ENCODE measurements around the gene HTR2A. TPM values are rescaled to one million over a fixed set of nuclear protein-coding genes. Genes with fewer than 3 reads are reported as not detected.

The HTR2A gene
- total and polyA plus RNA-seq, 5 donors = 0.11 to 1.1 (median 0.32) TPM

GRCh38 chr13:46845146-46845545 lies 51.7 kb downstream of the HTR2A start:
- Histone ChIP-seq H3K27me3 (ENCODE audit: control insufficient read depth, insufficient read depth) (no peaks in the 10 kb centered on the region), H3K4me3 (ENCODE audit: low read length) (no peak overlapping the region), H3K4me1 (ENCODE audit: control insufficient read depth, insufficient read depth, low read length) (peaks cover 1% of the 10 kb centered on the region), H3K27ac (ENCODE audit: low read length) (no peak overlapping the region), H3K9me3 (ENCODE audit: control insufficient read depth, low read length) (no peaks in the 10 kb centered on the region)
- intact Hi-C loops (cut with DNase I) = no loop called here
- ATAC-seq (no peak), DNase-seq (no peak)
- WGBS = 88% methylated on average over 2 of the region's 2 CpGs

- H3K4me3 ChIP-seq (ENCODE audit: low read length) = no peak overlapping the region
- intact Hi-C loops (cut with DNase I) = no loop called here
- 71% methylated on average over 4 of the region's 4 CpGs for WGBS
- ATAC-seq (no peak), DNase-seq (no peak)
- no peaks in the 10 kb centered on the region for H3K9me3 ChIP-seq (ENCODE audit: control insufficient read depth, low read length)
- peaks cover 1% of the 10 kb centered on the region for H3K4me1 ChIP-seq (ENCODE audit: control insufficient read depth, insufficient read depth, low read length)
- no peak overlapping the region for H3K27ac ChIP-seq (ENCODE audit: low read length)
- no peaks in the 10 kb centered on the region for H3K27me3 ChIP-seq (ENCODE audit: control insufficient read depth, insufficient read depth)
Measured at GRCh38 chr13:46844431-46844830, 52.4 kb downstream of the HTR2A start.

DNA sequence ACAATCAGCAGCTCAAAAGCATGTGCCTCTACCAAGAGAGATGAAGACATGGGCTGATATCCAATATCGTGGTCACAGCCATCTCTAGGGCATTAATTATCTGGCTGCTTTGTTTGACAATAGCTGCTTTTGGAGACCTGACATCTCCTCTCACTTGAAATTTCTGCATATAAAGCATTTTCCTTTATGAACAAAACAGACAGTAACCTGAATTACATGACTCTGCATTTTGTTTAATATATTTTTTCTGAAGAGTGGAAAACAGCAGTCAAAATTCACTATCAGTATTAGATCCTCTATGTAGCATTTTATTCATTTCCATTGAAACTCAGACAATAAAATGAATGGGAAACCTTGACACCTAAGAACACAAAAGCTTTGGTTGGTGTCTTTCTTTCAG lies 57.5 kb downstream of the HTR2A start:
- Histone ChIP-seq H3K27me3 (ENCODE audit: control insufficient read depth, insufficient read depth) (no peaks in the 10 kb centered on the region), H3K4me3 (ENCODE audit: low read length) (no peak overlapping the region), H3K27ac (ENCODE audit: low read length) (no peak overlapping the region), H3K4me1 (ENCODE audit: control insufficient read depth, insufficient read depth, low read length) (peaks cover 1% of the 10 kb centered on the region), H3K9me3 (ENCODE audit: control insufficient read depth, low read length) (no peaks in the 10 kb centered on the region)
- ATAC-seq (no peak), DNase-seq (no peak)
- intact Hi-C loops (cut with DNase I) = loop anchor here in 1 of 4 donors (10.0 kb wide), 1 partner anchor 935 kb away; no protein-coding TSS in a partner anchor
- WGBS = 22% methylated on average over 1 of the region's 1 CpG

- H3K4me3 ChIP-seq (ENCODE audit: low read length) = no peak overlapping the region
- WGBS = 83% methylated on average over 6 of the region's 6 CpGs
- H3K27ac ChIP-seq (ENCODE audit: low read length) = no peak overlapping the region
- DNase-seq = no peak
- H3K27me3 ChIP-seq (ENCODE audit: control insufficient read depth, insufficient read depth) = no peaks in the 10 kb centered on the region
- no peaks in the 10 kb centered on the region for H3K9me3 ChIP-seq (ENCODE audit: control insufficient read depth, low read length)
- intact Hi-C loops (cut with DNase I) = loop anchor here in 3 of 4 donors (5.0 to 10.0 kb wide), 3 partner anchors 938 to 943 kb away; no protein-coding TSS in a partner anchor
- no peaks in the 10 kb centered on the region for H3K4me1 ChIP-seq (ENCODE audit: control insufficient read depth, insufficient read depth, low read length)
- no peak for ATAC-seq
Measured at GRCh38 chr13:46834657-46835056, 62.2 kb downstream of the HTR2A start.

DNA sequence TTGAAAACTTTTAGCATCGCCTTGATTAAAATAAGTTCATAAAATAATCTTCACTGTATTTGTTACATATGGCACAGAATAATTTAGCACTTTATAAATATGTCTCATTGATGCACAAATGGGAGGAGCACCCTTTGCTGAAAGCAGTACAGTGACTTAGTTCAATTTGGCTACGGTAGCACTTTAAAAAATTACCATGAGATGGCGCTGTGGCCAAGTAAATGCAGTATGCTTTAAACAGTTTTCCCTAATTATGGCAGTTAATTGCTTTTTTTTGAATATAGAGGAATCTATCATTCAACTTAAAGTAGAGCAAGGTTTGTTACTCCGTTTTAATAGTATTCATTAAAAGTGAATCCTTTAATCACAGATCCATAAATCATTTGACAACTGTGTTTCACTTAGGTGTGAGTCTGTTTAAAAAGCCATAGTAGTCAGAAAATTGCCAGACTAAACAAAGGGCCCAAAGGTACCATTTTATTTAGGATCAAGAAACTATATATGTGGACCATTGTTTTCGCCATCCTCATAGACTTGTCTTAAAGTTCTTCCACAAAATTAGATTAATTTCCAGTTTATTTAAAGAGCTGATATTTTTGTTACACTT lies 65.2 kb downstream of the HTR2A start:
- peak in 1 of 3 donors; percentile 22 for DNase-seq
- Histone ChIP-seq H3K27me3 (ENCODE audit: control insufficient read depth, insufficient read depth) (no peaks in the 10 kb centered on the region), H3K4me3 (ENCODE audit: low read length) (no peak overlapping the region), H3K27ac (ENCODE audit: low read length) (no peak overlapping the region), H3K4me1 (ENCODE audit: control insufficient read depth, insufficient read depth, low read length) (no peaks in the 10 kb centered on the region), H3K9me3 (ENCODE audit: control insufficient read depth, low read length) (no peaks in the 10 kb centered on the region)
- intact Hi-C loops (cut with DNase I) = loop anchor here in 3 of 4 donors (5.0 to 10.0 kb wide), 3 partner anchors 941 to 946 kb away; no protein-coding TSS in a partner anchor
- 17% methylated on average over 5 of the region's 5 CpGs for WGBS
- ATAC-seq = no peak

DNA sequence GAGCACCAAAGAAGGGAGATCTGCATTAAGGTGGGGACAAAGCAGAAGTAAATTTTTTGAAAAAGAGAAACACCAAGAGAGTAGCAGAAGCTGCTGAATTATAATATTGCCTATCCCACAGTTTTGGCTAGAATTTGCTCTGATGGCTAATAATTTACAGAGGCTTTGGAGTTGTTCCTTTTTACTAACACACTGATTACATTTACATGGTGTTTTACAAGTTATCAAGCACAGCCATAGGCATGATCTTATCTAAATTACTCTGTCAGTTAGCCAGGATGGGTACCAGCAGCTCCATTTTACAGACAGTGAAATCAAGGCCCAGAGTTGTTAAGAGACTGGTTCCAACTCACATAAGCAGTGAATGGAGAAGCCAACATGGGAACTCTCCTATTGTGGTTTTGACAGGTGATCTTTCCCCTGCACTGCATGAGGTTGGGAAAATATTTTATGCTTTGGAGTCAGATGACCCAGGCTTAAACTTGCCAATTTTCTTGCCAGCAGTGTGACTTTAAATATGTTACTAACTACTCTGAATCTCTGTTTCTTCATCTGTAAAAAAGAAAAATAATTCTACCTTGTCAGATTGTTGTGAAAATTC lies 66.3 kb downstream of the HTR2A start:
- ATAC-seq (no peak), DNase-seq (no peak)
- Histone ChIP-seq H3K4me1 (ENCODE audit: control insufficient read depth, insufficient read depth, low read length) (no peaks in the 10 kb centered on the region), H3K9me3 (ENCODE audit: control insufficient read depth, low read length) (no peaks in the 10 kb centered on the region), H3K27me3 (ENCODE audit: control insufficient read depth, insufficient read depth) (no peaks in the 10 kb centered on the region), H3K27ac (ENCODE audit: low read length) (no peak overlapping the region), H3K4me3 (ENCODE audit: low read length) (no peak overlapping the region)
- intact Hi-C loops (cut with DNase I) = loop anchor here in 3 of 4 donors (5.0 to 10.0 kb wide), 3 partner anchors 942 to 947 kb away; no protein-coding TSS in a partner anchor

DNA sequence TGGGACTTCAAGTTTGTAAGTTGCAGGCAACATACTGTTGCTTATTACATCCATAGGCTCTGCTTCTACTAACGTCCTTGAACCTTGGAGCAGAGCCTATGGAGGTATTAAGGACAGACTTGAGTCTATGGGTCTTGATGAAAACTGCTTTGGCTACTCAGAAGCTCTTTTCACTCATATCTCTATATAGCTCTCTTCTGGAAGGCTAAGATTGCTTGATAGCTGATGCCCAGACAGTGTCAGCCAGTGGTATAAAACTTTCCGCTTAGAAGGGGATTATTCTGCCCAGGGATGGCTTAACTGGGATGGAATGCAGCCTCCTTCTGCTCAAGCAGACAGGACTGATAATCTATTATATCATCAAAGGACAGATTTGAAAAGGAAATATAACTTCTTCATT lies 74.3 kb downstream of the HTR2A start:
- intact Hi-C loops (cut with DNase I) = no loop called here

GRCh38 chr13:46817838-46818476 lies 78.9 kb downstream of the HTR2A start:
- Histone ChIP-seq H3K9me3 (ENCODE audit: control insufficient read depth, low read length) (no peaks in the 10 kb centered on the region), H3K4me3 (ENCODE audit: low read length) (no peak overlapping the region), H3K27me3 (ENCODE audit: control insufficient read depth, insufficient read depth) (no peaks in the 10 kb centered on the region), H3K27ac (ENCODE audit: low read length) (no peak overlapping the region), H3K4me1 (ENCODE audit: control insufficient read depth, insufficient read depth, low read length) (no peaks in the 10 kb centered on the region)
- ATAC-seq (no peak), DNase-seq (no peak)
- intact Hi-C loops (cut with DNase I) = no loop called here
- WGBS = 92% methylated on average over 13 of the region's 13 CpGs

More for the DNA sequence above, 74.3 kb downstream of the HTR2A start:
- Histone ChIP-seq H3K4me1 (ENCODE audit: control insufficient read depth, insufficient read depth, low read length) (no peaks in the 10 kb centered on the region), H3K4me3 (ENCODE audit: low read length) (no peak overlapping the region), H3K9me3 (ENCODE audit: control insufficient read depth, low read length) (no peaks in the 10 kb centered on the region), H3K27me3 (ENCODE audit: control insufficient read depth, insufficient read depth) (no peaks in the 10 kb centered on the region), H3K27ac (ENCODE audit: low read length) (no peak overlapping the region)
- WGBS = 85% methylated on average over 2 of the region's 2 CpGs
- ATAC-seq = no peak
- no peak for DNase-seq

DNA sequence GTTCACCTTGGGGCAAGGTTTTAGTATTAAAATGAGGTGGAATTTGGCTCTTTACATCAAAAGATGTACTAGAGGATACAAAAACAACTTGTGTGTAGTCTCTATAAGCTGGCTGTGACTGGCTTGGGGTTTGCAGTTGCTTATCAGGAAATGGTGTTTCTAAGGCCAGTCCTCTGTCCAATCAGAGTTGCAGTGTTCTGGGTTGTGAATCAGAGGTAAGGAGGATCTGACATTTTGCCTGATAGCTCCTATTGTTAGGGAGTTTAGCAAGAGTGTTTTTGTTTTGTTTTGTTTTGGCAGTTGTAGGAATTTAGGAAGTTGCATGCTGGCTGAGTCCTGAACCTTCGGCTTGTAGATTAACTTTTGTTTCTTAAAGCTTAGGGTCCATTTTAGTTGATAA lies 79.8 kb downstream of the HTR2A start:
- DNase-seq (no peak), ATAC-seq (peak; percentile 43 to 76)
- H3K27me3 ChIP-seq (ENCODE audit: control insufficient read depth, insufficient read depth) = no peaks in the 10 kb centered on the region
- intact Hi-C loops (cut with DNase I) = no loop called here
- H3K4me3 ChIP-seq (ENCODE audit: low read length) = no peak overlapping the region
- 48% methylated on average over 1 of the region's 1 CpG for WGBS
- H3K9me3 ChIP-seq (ENCODE audit: control insufficient read depth, low read length) = no peaks in the 10 kb centered on the region
- no peaks in the 10 kb centered on the region for H3K4me1 ChIP-seq (ENCODE audit: control insufficient read depth, insufficient read depth, low read length)
- H3K27ac ChIP-seq (ENCODE audit: low read length) = no peak overlapping the region

- ATAC-seq (no peak), DNase-seq (no peak)
- H3K27me3 ChIP-seq (ENCODE audit: control insufficient read depth, insufficient read depth) = no peaks in the 10 kb centered on the region
- no peaks in the 10 kb centered on the region for H3K4me1 ChIP-seq (ENCODE audit: control insufficient read depth, insufficient read depth, low read length)
- no peak overlapping the region for H3K27ac ChIP-seq (ENCODE audit: low read length)
- H3K9me3 ChIP-seq (ENCODE audit: control insufficient read depth, low read length) = no peaks in the 10 kb centered on the region
- intact Hi-C loops (cut with DNase I) = no loop called here
- 95% methylated on average over 1 of the region's 1 CpG for WGBS
- no peak overlapping the region for H3K4me3 ChIP-seq (ENCODE audit: low read length)
Measured at GRCh38 chr13:46816371-46816770, 80.5 kb downstream of the HTR2A start.

GRCh38 chr13:46812301-46812797 lies 84.5 kb downstream of the HTR2A start:
- H3K4me1 ChIP-seq (ENCODE audit: control insufficient read depth, insufficient read depth, low read length) = no peaks in the 10 kb centered on the region
- H3K9me3 ChIP-seq (ENCODE audit: control insufficient read depth, low read length) = no peaks in the 10 kb centered on the region
- no peak overlapping the region for H3K27ac ChIP-seq (ENCODE audit: low read length)
- H3K4me3 ChIP-seq (ENCODE audit: low read length) = no peak overlapping the region
- intact Hi-C loops (cut with DNase I) = no loop called here
- DNase-seq (no peak), ATAC-seq (no peak)
- H3K27me3 ChIP-seq (ENCODE audit: control insufficient read depth, insufficient read depth) = no peaks in the 10 kb centered on the region
